NCI-H526 (cell line): ENCODE data around the gene LHX8.
"Not testable (repeated sequence)": the region's sequence is repeated elsewhere in the genome, so short reads cannot be mapped to it uniquely, and the experiment has no call there.

Experiments used
- DNase-seq, 2 experiments: peaks; one replicate each; lab custom pipeline; 2025; lab: John Stamatoyannopoulos, UW

The LHX8 gene

DNA sequence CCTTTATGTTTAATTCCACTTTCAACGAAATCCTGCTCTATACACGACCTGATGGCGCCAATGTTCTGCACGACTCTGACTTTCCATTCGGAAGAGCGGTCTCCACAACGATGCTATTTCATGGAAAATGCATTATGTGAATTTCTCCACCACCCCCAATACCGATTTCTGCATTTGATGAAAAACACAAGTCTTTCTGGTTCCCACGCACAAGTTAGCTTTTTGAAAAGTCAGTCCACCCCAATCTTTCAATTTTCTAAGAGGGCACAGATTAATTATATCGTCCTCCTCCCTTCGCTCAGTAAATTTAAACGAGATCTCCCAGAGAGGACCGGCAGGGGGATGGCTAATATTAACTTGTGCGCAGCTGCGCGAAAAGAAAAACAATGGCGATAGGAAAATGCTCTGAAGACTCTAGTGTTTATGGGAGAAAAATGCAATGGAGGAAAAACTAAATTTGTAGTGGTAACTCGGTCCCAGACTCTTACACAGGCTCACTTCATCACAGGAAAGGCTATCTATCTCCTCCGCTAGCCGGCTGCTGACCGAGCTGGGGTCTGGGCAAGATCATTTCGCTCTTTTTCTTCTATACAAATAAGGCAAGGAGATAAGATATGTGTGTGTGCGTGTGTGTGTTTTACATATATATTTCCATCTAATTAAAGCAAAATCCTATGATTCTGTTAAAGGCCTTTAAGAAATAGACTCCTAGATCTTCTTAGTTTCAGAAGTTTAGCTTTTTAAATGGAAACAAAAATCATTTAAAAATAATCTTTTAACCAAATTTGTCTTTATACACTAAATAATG, 1.2 kb upstream of the LHX8 start:
- DNase-seq: peak; percentile 21 to 25

DNA sequence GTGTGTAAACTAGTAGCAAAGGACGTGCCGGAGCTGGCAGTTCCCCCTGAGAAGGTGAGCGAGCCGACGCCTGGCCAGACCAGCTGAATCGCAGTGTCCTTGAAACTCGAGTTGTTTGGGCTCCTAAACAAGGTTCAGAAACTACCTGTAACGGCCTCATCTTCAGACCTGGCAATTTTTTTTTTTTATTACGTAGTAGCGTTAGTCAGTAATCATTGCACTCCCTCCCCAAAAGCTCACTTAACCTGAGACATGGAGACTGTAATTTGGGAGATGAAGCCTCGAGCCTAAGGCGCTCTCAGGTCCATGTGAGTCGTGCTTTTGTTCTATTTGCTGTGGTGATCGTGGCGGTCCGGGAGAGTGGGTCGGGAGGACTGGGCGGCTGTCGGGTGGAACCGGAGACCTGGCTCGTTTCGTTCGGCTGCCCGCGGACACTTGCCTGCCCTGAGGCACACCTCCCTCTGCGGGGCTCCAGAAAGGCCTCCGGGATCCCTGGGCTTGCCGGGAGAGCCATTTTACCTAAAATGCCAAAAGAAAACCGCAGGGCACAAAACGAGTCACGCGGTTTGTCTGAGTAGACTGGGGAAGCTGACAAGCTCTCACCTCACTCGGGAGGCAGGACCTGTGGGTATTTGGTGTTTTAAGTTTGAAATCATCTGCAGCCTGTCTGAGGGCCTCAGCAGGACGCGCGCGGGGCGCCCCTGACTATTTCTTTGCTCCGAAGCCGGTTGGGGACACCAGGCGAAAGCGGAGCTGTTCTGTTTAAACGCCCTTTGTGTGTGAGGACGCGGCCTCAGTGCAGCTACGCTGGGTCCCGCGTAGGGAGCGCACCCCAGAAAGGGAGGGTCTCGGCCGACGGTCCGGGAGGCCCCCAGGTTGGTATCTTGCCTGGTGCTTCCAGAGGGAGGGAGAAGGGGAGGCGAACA, 722 bp downstream of the LHX8 start:
- DNase-seq: peak; percentile 11 to 61

DNA sequence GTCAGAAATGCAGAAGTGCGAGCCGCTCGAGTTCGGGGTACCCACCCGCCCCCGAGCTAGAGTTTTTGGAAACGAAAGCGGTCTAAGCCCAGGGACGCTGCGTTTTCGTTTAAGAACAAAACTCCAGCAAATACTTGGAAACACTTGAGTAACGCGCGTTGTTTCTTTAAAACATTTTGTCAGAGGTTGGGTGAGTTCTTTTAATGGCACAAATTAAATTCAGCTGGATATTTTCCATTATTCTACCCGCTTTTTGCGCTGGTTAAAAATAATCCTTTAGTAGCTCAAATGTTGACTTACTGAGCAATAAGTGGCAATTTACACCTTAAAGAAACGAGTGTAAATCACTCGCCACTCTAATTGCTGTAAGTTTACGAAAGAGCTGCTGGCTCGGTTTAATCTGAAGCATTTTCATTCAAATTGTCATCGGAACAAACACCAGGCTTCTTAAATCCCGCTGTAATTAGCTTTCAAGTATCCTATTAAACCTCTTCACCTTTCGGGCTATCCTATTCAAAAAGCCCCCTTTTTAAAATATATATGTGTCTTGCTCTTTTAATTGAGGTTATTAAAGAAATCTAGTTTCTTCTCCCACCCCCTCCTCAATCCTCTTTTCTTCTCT, 1.5 kb downstream of the LHX8 start:
- DNase-seq: peak in 1 of 2 experiments; percentile 43

DNA sequence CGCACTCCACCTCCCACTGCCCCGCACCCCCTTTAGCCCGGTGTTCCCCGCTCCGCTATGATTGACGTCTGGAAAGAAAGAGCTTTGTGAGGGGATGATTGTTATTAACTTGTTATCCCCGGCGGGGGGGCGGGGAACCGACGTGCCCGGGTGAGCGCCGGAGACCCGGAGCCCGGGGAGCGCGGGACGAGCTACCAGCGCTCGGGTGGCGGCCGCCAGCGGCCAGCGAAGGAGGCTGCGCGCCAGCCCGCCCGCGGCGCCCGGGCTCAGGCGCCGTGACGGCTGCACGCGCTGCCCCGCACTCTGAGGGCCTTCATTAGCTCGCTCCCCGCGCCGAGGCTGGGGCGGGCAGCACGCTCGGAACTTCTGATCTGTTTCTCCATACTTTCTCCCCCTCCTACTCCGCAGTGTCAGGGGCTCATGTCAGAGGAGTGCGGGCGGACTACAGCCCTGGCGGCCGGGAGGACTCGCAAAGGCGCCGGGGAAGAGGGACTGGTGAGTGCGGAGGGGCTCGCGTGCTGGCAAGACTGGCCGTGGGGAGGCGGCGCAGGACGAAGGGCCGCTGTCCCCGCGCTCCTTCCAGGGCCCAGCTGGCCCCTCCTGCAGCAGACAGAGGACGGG, 2.1 kb downstream of the LHX8 start:
- DNase-seq: peak in 1 of 2 experiments; percentile 55

DNA sequence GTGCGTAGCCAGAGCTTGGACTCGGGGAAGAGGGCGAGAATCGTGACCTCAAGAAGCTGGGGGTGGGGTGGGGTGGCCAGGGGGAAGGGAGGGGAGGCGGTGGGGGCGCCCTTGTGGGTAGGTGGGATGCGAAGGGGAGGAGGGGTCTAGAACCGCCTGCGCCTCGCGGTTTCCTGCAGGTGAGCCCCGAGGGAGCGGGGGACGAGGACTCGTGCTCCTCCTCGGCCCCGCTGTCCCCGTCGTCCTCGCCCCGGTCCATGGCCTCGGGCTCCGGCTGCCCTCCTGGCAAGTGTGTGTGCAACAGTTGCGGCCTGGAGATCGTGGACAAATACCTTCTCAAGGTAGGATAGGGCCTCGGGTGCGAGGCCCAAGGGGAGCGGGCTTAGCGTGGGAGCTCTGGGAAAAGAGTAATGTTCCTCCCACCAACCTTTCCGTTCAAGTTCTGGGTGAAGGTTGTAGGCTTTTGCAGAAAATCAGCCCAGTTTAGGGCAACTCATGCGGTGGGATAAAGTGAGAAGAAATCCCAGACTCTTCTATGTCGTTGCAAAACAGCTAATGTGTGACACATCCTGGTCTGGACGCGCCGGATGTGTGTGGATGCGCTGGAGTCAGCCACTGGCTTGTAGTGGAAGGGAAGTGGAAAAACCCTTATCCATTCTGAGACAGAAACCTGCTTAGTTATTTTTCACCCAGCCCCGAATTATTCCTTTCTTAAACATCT, 2.9 kb downstream of the LHX8 start:
- DNase-seq: no peak

DNA sequence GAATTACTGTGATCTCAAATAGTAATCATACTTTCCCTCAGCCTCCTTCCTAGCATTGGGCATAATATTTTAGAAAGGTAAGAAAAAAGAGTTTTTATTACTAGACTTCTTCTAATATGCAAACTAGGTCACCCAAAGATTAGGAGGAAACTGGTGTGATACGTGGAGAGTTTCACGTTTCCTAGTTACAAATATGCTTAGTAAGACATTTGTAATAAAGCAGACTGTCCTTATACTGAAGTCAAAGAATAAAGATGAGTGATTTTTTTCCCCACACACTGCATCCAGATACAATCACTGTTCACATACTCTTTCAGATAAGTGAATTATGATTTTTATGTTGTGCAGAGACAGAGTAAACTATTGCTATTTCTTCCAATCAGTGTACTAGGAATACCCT, 17.9 kb downstream of the LHX8 start:
- no peak for DNase-seq

DNA sequence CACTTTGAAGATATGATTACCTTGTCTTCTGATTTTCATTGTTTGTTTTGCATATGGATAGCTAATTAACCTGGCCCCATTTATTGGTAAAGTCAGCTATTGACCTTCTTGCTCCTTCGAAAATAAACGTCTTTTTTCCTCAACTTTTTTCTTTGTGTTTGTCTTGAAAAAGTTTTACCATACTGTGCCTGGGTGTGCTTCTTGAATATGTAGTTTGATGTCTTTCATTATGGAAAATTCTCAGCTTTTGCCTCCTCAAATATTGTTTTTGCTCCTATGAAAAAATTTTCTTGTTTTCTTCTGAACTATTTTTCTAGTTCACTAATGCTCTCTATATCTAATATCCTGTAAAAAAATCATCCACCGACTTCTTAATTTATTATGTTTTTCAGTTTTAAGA, 25.0 kb downstream of the LHX8 start:
- no peak for DNase-seq

DNA sequence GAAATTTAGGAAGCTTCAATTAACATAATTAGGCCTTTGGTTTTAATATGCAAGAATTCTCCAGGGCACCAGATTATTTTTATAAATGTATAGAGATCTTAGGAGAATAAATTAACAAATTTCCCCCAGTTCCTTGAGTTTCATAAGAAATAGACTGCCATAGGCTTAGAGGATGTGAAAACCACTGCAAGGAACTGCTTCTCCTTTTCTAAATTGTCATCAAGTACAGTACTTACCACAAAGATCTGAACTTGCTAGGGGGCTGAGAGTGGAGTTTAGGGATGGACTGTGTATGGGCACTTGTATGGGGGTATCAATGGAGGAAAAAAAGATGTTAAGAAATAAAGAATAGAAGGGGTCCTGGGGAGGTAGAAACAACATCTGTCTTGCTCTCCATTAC, 31.1 kb downstream of the LHX8 start:
- DNase-seq: no peak

DNA sequence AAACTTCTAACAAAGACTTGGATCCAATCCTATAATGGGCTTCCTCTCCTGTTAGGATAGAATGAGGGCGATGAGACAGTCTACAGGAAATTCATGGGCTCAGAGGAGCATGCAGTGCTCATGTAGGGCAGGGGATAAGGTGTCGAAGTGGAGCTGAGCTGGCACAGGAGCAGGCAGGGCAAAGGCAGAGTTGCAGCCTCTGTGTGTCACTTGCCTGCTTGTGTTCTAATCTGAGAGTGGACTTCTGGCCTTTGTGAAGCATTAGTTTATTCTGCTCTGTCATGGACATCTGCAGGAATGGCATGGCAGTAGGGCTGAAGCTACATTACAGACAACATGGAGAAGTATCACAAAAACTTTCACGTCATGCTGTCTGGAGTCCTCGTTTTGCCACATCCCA, 32.6 kb downstream of the LHX8 start:
- no peak for DNase-seq

DNA sequence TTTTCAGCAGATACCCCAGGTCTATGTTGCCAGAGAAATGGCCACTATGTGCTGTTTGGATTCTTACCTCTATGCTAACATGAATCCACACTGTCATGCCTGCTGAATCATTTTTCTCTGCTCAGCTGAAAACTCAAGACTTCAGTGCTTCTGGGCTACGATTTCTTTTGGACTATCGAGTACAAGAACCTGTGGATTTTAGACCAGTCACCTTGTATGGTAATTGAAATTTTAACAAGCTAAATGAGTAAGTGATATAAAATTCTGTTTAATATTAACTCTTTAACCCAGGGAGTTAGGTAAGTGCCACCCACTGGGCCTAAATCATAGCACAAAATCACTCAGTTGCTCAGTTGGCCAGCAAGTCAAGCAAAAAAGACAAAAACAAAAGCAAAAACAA, 35.8 kb downstream of the LHX8 start:
- no peak for DNase-seq

DNA sequence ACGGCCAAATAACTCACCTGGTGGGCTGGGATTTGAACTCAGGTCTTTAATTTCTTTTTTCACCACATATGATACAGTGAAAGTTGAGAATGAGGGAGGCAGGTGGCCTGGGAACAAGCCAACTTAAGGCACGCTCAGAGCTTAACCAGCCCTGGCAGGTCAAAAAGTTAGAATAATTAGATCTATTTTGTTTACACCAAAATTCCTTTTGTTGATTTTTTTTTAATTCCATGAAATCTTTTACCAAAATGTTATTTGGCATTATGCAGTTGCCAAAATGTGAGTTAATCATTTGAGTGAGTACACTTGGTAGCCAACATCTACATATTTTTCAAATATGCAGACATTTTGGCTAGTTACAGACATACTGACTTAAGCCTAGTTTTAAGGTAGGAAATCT, 36.8 kb downstream of the LHX8 start:
- no peak for DNase-seq

DNA sequence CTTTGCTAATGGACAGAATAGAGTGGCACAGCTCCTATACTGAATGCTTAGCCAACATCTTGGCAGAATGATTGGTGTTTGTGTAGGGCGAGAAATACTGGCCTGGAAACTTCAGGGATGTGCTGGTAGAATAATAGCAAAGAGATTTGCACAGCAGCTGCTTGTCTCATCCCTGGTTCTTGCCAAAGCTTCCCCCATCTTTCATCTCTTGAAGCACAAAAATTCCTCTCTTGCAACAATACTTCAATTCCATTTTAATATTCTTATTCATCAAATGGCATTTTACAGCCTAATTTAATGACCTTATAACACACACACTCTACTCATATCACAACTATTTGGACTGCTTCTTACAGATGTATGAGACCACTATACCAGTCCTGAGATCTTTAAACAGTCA, 37.7 kb downstream of the LHX8 start:
- DNase-seq: no peak

DNA sequence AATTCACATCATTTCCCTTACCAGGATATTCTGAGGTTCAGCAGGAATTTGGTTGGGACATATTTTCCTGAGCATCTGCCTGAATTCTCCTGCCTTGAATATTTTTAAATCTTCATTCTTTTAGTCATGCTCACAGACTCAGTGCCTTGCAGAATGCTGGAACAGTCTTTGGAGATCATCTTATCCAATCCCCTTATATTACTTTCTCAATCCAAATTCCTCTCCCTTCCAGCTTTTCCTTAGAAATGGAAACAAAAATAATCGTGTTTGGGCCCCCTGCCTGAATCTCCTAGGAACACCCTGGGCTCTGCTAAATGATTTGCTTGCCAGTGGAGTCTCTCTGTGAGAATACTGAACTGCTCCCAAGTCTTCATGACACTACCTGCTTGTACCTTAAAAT, 38.4 kb downstream of the LHX8 start:
- DNase-seq: no peak

DNA sequence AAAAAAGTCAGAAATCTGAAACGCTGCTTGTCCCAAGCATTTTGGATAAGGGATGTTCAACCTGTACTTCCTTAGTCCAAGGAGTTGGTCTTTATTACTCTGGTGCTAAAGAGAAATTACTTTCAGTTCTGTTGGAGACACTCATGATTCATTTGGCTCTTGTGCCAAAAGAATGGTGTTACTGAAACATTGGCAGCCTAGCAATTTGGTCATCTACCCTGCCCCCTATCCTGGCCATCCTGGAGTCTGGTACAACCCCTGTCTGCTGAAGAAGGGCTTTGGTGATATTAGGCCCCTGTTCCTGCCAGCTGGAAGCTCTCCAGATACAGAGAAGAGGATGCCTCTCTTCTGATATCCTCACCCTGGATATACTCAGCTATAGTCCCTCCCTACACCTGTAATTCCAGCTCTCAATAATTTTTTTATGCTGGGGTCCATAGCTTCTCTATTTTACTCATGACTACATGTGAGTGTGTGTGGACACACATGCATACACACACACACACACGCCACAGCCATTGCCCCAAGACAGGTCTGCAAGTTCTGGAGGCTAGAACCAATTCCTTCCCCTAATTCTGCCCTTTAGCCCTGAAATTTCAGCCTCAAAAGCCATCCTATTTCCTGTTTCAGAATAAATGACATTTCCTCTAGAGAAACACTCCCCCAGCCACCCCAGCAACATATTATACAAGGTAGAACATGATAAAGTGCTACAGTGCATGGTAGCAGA, 40.0 kb downstream of the LHX8 start:
- no peak for DNase-seq

DNA sequence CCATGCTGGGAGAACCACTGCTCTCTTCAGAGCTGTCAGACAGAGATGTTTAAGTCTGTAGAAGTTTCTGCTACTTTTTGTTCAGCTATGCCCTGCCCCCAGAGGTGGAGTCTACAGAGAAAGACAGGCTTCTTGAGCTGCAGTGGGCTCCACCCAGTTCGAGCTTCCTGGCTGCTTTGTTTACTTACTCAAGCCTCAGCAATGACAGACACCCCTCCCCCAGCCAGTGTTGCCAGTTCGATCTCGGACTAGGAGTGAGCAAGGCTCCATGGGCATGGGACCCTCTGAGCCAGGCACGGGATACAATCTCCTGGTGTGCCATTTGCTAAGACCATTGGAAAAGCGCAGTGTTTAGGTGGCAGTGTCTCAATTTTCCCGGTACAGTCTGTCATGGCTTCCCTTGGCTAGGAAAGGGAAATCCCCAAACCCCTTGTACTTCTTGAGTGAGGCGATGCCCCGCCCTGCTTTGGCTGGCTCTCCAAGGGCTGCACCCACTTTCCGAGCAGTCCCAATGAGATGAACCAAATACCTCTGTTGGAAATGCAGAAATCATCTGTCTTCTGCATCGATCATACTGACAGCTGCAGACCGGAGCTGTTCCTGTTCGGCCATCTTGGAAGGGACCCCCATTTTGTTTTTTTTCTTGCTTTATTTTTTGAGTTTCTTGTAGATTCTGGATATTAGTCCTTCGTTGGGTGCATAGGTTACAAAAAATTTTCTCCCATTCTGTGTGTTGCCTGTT, 47.2 kb downstream of the LHX8 start:
- not testable (repeated sequence) for DNase-seq

DNA sequence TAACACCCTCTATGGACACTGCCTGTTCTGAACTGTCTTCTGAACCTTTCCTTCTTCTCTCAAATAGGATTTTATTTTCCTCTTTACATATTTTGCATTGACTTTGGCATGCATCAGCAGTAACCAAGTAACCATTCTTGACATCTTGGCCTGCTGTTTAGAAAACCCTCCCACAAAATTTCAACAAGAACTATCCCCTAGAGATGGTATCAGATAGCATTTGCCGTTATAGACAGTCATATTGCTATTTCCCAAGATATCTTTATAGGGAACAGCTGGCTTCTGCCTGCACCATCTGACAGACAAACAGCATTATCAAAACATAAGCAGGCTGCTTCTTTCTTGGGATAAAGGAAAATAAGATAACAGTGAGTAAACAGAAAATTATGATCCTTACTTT, 54.7 kb downstream of the LHX8 start:
- DNase-seq: no peak

DNA sequence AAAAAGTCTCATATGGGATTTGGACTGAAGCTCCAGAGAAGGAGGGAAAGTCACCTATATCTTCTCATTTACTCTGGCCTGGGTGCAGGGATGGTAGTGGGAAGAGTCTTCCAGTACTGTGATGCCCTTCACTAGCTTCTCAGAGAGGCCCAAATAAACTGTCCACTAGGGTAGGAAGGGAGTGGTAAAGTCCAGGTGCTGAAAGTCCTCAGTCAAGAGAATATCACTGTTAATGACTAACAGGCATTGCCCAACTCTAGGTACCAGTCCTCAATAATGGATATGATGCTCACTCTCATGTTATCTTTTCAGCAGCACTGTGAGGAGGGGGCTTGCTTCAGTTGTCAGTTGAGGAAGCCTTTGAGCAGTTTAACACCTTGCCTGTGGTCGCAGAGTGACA, 64.0 kb downstream of the LHX8 start:
- DNase-seq: no peak

DNA sequence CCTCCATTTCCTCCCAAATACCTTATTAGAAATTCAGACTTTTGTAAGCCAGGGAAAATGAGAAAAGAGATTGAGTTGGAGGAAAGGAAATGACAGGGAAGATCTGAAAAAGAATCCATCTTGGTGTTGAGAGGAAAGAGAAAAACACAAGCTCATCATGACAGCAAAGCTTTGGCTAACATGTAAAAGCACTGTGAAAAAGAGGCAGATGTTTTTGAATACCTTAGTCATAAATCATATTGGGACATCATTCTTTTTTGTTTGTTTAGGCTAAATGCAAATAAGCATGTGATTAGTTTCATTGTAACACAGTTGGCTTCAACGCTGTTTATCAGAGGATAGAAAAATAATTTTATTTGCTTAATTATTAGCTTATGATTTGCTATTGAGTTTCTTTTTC, 64.6 kb downstream of the LHX8 start:
- peak; percentile 28 to 47 for DNase-seq

DNA sequence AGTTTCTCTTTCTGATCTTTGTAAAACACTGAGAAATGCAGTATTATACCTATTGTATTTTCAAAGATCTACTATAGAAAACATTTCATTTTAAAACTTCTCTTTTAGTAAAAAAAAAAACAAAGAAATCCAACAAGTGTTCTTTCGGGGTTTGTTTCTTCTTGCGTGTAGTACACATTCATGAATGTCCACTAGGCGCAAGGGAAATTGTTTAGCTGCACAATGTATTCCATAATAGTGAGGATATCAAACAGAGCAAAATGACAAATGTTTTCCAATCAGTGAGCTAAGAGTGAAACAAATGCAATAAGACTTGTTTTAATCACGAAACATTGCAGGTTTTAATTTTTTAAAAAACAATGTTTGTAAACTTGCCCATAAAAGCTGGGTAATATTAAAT, 68.6 kb downstream of the LHX8 start:
- DNase-seq: no peak
